OCI-LY7 (cell line): ENCODE data around the gene MIEN1.

Experiments used
- EZH2phosphoT487 ChIP-seq: fragments of 200-600 bp; sonication (generic); IDR thresholded peaks from 2 replicates; pipeline ENCODE4 v1.6.1; 2018; ENCODE audit warnings: low read depth, borderline replicate concordance, mild to moderate bottlenecking, mixed run types, antibody characterized with exemption, low read length, moderate library complexity, mixed read lengths
- TF ChIP-seq, protein P1 (sequence below): fragments of 200-600 bp; sonication (generic); conservative IDR thresholded peaks from 2 replicates; pipeline ENCODE4 v1.5.1; 2014; ENCODE audit warnings: mild to moderate bottlenecking, antibody characterized with exemption, low read length, moderate library complexity, mixed read lengths

DNA sequence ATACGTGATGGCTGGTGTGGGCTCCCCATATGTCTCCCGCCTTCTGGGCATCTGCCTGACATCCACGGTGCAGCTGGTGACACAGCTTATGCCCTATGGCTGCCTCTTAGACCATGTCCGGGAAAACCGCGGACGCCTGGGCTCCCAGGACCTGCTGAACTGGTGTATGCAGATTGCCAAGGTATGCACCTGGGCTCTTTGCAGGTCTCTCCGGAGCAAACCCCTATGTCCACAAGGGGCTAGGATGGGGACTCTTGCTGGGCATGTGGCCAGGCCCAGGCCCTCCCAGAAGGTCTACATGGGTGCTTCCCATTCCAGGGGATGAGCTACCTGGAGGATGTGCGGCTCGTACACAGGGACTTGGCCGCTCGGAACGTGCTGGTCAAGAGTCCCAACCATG is 5.6 kb downstream of the MIEN1 start:
- TF ChIP-seq, protein P1, sequence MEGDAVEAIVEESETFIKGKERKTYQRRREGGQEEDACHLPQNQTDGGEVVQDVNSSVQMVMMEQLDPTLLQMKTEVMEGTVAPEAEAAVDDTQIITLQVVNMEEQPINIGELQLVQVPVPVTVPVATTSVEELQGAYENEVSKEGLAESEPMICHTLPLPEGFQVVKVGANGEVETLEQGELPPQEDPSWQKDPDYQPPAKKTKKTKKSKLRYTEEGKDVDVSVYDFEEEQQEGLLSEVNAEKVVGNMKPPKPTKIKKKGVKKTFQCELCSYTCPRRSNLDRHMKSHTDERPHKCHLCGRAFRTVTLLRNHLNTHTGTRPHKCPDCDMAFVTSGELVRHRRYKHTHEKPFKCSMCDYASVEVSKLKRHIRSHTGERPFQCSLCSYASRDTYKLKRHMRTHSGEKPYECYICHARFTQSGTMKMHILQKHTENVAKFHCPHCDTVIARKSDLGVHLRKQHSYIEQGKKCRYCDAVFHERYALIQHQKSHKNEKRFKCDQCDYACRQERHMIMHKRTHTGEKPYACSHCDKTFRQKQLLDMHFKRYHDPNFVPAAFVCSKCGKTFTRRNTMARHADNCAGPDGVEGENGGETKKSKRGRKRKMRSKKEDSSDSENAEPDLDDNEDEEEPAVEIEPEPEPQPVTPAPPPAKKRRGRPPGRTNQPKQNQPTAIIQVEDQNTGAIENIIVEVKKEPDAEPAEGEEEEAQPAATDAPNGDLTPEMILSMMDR: no peak
- no peak for TF ChIP-seq EZH2phosphoT487
